Effector memory CD8-positive, alpha-beta T cell (primary cell): ENCODE measurements around the gene PITX1.
A peak's percentile ranks its signal among the peaks of the same experiment; 100 is the strongest.

ENCODE experiments used
- ATAC-seq: fragments of 150-1000 bp; cut with Tn5 transposase; replicated peaks from 2 replicates; pipeline ENCODE4 v1.10.0; 2021; ENCODE audit warnings: mild to moderate bottlenecking, moderate library complexity
- DNase-seq, 3 experiments: peaks; one replicate each; pipeline ENCODE4 v3.0.0; 2021
- H3K27ac Mint-ChIP-seq, 2 donors: one replicate each; pipeline ENCODE4 v1.8.0; 2022; ENCODE audit warnings: mild to moderate bottlenecking in 2 of 2, mixed read lengths in 2 of 2, moderate library complexity in 2 of 2
- H3K27me3 Mint-ChIP-seq, 2 donors: one replicate each; pipeline ENCODE4 v1.8.0; 2022; ENCODE audit warnings: mixed read lengths in 2 of 2
- H3K36me3 Mint-ChIP-seq: one replicate; pipeline ENCODE4 v1.8.0; 2022; ENCODE audit warnings: mild to moderate bottlenecking, moderate library complexity, mixed read lengths; ENCODE audit not compliant: insufficient read depth
- H3K4me1 Mint-ChIP-seq, 2 donors: one replicate each; pipeline ENCODE4 v1.8.0; 2022; ENCODE audit warnings: low read depth in 2 of 2, mixed read lengths in 2 of 2
- H3K4me3 Mint-ChIP-seq, 2 donors: one replicate each; pipeline ENCODE4 v1.8.0; 2022; ENCODE audit warnings: mild to moderate bottlenecking in 2 of 2, mixed read lengths in 2 of 2, moderate library complexity in 2 of 2
- H3K9me3 Mint-ChIP-seq, 2 donors: one replicate each; pipeline ENCODE4 v1.8.0; 2022; ENCODE audit warnings: mixed read lengths in 2 of 2

PITX1 gene

DNA sequence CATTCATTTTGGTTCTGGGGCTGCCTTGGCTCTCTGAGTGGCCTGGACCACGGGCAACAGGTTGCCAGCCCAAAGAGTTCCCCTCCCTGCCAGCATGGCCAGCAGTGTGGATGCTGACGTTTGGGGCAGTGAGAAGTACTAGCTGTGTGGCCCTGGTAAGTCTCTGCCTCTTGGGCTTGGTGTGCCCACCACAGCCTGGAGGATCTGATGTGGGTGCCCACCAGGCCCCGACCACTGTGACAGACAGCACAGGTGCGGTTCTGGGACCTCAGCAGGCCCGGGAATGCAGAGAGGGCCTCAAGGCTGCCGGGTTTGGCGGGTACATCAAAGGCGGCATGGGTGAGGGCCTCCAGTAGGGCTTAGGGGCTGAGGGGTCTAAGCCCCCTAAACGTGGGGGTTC is 33.6 kb upstream of the PITX1 start:
- Mint-ChIP-seq H3K4me1 (no peaks in the 10 kb centered on the region), H3K36me3 (no peaks in the 10 kb centered on the region), H3K9me3 (no peaks in the 10 kb centered on the region), H3K27ac (no peak overlapping the region), H3K4me3 (no peak overlapping the region), H3K27me3 (peaks cover 14 to 81% of the 10 kb centered on the region in 2 donors)
- DNase-seq (no peak), ATAC-seq (no peak)

DNA sequence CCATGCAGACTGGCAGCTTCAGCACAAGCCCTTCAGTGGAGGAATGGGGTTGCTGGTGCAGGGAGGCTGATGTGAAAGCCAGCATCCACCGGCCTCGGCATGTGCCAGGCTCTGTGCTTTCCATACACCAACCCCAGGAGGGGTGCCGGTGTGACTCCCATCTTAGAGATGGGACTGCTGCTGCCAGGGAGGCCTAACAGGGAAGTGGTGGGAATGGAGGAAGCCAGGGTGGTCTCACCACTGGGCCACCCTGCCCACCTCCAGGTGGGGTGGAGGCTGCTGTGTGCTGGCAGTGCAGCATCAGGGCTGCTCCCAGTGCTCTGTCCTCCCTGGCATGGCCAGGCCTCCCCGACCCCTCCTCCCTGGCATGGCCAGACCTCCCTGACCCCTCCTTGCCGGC is 32.8 kb upstream of the PITX1 start:
- no peaks in the 10 kb centered on the region for H3K9me3 Mint-ChIP-seq
- H3K27me3 Mint-ChIP-seq, result peaks cover 15 to 81% of the 10 kb centered on the region in 2 donors
- no peaks in the 10 kb centered on the region for H3K36me3 Mint-ChIP-seq

GRCh38 chr5:135065306-135066265 is 31.6 kb upstream of the PITX1 start:
- Mint-ChIP-seq H3K27ac (peak overlapping the region in 1 of 2 donors; percentile 59), H3K9me3 (no peaks in the 10 kb centered on the region), H3K27me3 (peaks cover 27 to 90% of the 10 kb centered on the region in 2 donors), H3K4me1 (no peaks in the 10 kb centered on the region), H3K4me3 (no peak overlapping the region), H3K36me3 (no peaks in the 10 kb centered on the region)
- ATAC-seq (no peak), DNase-seq (no peak)

More for the DNA sequence above, 32.8 kb upstream of the PITX1 start:
- Mint-ChIP-seq H3K4me3 (no peak overlapping the region), H3K27ac (no peak overlapping the region), H3K4me1 (no peaks in the 10 kb centered on the region)
- ATAC-seq, result no peak
- no peak for DNase-seq

- Mint-ChIP-seq H3K27ac (no peak overlapping the region), H3K36me3 (no peaks in the 10 kb centered on the region), H3K9me3 (no peaks in the 10 kb centered on the region), H3K4me3 (no peak overlapping the region), H3K4me1 (no peaks in the 10 kb centered on the region), H3K27me3 (peaks cover 39 to 94% of the 10 kb centered on the region in 2 donors)
- no peak for DNase-seq
- ATAC-seq, result no peak
These were observed 30.2 kb upstream of the PITX1 start for GRCh38 chr5:135064235-135064570.

DNA sequence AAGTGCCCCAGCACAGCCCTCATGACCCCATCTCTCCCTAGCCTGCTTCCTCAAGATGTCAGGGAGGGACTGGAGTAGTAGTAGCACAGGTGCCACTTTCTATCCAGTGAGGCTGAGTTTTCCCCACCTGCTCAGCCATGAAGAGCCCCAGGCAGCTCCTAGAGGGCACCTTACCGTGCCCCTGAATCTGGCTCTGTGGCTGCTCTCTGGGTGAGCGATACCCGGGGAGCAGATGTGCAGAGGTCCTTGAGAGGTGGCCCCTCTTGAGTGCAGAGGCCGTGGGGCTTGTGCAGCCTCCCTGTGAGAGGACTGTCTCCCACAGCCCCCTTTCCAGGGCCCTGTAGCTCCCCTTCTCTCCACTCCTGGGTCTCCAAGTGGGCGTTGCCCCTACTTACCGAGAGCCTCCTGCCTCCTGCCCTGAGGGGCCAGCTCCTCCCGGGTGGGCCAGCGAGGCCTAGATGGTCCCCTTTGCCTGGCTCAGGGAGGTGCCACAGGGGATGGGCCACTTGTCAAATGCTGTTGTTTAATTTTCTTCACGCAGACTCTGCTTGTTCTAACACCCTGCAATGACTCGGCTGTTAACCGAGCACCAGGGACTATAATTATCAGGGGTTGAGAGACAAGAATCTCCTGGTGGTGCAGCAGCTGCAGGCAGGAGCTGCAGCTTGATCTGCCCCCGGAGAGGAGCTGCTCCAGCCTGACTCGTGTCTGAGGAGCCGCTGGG is 29.6 kb upstream of the PITX1 start:
- Mint-ChIP-seq H3K9me3 (no peaks in the 10 kb centered on the region), H3K36me3 (no peaks in the 10 kb centered on the region), H3K27ac (no peak overlapping the region), H3K4me3 (no peak overlapping the region), H3K4me1 (no peaks in the 10 kb centered on the region), H3K27me3 (peaks cover 42 to 97% of the 10 kb centered on the region in 2 donors)
- DNase-seq (no peak), ATAC-seq (no peak)

DNA sequence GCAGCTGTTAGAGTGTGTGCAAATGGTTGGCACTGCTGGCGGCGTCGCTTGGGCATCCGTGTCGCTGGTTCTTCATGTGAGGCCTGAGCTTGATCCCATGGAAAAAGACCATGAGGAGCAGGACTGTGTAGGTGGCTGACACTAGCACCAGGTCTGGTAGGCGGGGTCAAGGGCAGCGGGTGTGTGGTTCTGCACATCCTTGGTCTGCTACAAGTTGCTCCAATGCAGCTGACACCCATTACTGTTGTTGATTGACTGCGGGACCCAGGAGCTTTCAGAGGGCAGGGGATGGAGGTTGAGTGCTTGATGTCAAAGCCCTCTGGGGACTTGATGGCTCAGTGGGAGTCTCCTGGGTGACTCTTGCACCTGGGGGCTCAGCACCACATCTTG is 29.0 kb upstream of the PITX1 start:
- peaks cover 48 to 100% of the 10 kb centered on the region in 2 donors for H3K27me3 Mint-ChIP-seq
- H3K36me3 Mint-ChIP-seq, result no peaks in the 10 kb centered on the region
- no peaks in the 10 kb centered on the region for H3K4me1 Mint-ChIP-seq
- ATAC-seq, result no peak
- H3K27ac Mint-ChIP-seq, result no peak overlapping the region
- H3K9me3 Mint-ChIP-seq, result no peaks in the 10 kb centered on the region
- H3K4me3 Mint-ChIP-seq, result no peak overlapping the region
- no peak for DNase-seq

DNA sequence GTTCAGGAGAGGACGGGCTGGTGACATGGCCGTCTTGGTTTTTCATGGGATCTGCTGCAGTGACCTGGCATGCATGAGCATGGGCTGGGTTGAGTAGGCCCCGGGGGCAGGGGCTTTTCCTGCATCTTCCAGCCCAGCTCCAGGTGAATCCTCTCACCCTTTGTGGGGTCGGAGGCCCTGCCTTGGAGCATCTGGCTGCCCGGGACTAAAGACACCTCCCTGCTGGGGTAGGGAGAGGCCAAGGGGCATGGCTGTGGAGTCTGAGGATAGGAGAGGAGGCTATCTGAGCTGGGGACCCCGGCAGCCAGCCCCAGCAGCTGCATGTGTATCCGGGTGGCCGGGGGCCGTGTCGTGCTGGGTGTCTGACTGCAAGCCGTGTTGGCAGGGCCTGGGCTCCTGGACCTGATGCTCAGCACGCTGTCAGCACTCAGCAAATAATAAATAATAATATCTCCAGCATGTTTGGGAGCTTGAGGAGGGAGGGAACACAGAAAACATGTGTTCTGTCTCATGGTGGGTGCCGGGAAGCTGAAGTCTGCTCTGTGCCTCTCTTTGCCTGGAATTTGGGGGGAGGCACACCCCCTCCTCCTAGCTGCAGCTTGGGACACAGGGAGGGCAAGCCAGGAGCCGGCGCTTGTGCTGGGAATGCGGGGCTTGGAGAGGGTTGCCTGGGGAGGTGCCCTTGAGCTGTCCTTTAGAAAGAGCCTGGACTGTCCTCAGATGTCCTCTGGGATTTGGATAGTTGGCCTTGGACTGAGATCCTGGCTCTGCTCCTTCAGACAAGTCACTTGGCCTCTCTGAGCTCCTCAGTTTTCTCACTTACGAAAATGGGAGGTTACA is 28.4 kb upstream of the PITX1 start:
- no peaks in the 10 kb centered on the region for H3K36me3 Mint-ChIP-seq
- no peaks in the 10 kb centered on the region for H3K9me3 Mint-ChIP-seq
- ATAC-seq (no peak), DNase-seq (no peak)
- no peak overlapping the region for H3K4me3 Mint-ChIP-seq
- H3K27ac Mint-ChIP-seq, result no peak overlapping the region
- peaks cover 49 to 100% of the 10 kb centered on the region in 2 donors for H3K27me3 Mint-ChIP-seq
- no peaks in the 10 kb centered on the region for H3K4me1 Mint-ChIP-seq

- ATAC-seq (no peak), DNase-seq (no peak)
- no peaks in the 10 kb centered on the region for H3K9me3 Mint-ChIP-seq
- no peaks in the 10 kb centered on the region for H3K4me1 Mint-ChIP-seq
- peaks cover 55 to 99% of the 10 kb centered on the region in 2 donors for H3K27me3 Mint-ChIP-seq
- no peaks in the 10 kb centered on the region for H3K36me3 Mint-ChIP-seq
- no peak overlapping the region for H3K4me3 Mint-ChIP-seq
- no peak overlapping the region for H3K27ac Mint-ChIP-seq
These were observed 27.0 kb upstream of the PITX1 start for GRCh38 chr5:135061001-135061400.

DNA sequence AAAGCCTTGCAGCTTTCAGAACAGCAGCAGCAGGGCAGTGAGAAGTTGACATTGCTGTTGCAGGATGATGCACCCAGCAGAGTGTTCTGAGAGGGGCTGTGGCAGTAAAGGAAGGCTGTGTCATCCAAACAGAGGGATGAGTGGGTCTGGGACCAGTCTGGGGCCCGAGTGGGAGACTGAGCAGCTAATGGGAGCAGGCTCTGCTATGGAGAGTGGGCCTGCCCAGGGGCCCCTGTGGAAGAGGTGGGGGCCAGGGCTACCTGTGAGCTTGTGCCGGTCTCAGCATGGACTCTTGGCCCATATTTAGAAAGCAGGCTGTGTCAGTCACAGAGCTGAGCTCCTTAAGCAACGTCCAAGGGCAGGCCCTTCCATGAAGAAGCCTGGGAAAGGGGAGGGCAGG is 26.0 kb upstream of the PITX1 start:
- H3K27me3 Mint-ChIP-seq, result peaks cover 50 to 99% of the 10 kb centered on the region in 2 donors
- ATAC-seq (no peak), DNase-seq (no peak)
- no peaks in the 10 kb centered on the region for H3K36me3 Mint-ChIP-seq
- no peaks in the 10 kb centered on the region for H3K9me3 Mint-ChIP-seq
- H3K4me1 Mint-ChIP-seq, result no peaks in the 10 kb centered on the region
- no peak overlapping the region for H3K4me3 Mint-ChIP-seq
- no peak overlapping the region for H3K27ac Mint-ChIP-seq

- ATAC-seq (no peak), DNase-seq (no peak)
- no peaks in the 10 kb centered on the region for H3K36me3 Mint-ChIP-seq
- peaks cover 48 to 96% of the 10 kb centered on the region in 2 donors for H3K27me3 Mint-ChIP-seq
- no peak overlapping the region for H3K27ac Mint-ChIP-seq
- no peaks in the 10 kb centered on the region for H3K4me1 Mint-ChIP-seq
- no peaks in the 10 kb centered on the region for H3K9me3 Mint-ChIP-seq
- H3K4me3 Mint-ChIP-seq, result no peak overlapping the region
These were observed 25.2 kb upstream of the PITX1 start for GRCh38 chr5:135059000-135059923.

DNA sequence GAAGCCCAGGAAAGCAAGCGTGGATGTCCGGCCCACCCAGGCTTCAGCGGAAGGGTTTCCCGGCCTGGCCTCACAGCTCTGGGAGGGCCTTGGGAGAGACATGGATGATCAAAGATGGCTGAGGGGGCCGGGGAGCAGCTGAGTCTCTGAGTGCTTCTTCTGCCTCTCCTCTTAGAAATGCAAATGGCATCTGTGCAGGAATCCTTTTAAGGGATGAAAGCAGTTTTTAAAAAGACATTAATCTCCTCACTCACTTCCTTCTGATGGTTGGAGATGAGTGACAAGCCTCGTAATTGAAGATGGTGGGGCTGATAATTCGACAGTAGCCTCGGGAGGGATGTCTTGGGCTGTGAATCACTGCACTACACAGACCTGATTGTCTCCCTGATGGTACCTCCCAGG is 24.3 kb upstream of the PITX1 start:
- peaks cover 49 to 96% of the 10 kb centered on the region in 2 donors for H3K27me3 Mint-ChIP-seq
- no peak for DNase-seq
- H3K4me1 Mint-ChIP-seq, result no peaks in the 10 kb centered on the region
- no peaks in the 10 kb centered on the region for H3K9me3 Mint-ChIP-seq
- H3K4me3 Mint-ChIP-seq, result no peak overlapping the region
- H3K36me3 Mint-ChIP-seq, result no peaks in the 10 kb centered on the region
- H3K27ac Mint-ChIP-seq, result no peak overlapping the region
- ATAC-seq, result no peak

DNA sequence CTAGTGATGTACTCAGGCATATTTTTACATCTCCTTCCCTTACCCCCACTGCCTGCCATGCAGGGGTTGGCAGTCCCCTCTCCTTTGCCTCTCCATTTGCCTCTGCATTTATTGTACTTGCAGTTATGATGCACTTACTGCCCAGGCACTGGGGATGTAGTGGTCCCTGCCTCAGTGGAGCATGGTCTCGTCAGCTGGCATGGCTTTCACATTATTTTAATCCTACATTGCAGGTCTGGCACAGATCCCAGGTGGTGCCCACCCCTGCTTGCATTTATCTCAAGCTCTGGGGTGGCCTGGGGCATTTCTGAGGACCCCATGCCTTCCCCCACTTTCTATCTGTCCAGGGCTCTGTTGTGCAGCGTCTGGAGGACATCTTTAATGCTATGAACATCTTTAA is 23.2 kb upstream of the PITX1 start:
- H3K36me3 Mint-ChIP-seq, result no peaks in the 10 kb centered on the region
- ATAC-seq (no peak), DNase-seq (no peak)
- H3K4me1 Mint-ChIP-seq, result no peaks in the 10 kb centered on the region
- no peaks in the 10 kb centered on the region for H3K9me3 Mint-ChIP-seq
- H3K27me3 Mint-ChIP-seq, result peaks cover 60 to 96% of the 10 kb centered on the region in 2 donors
- H3K4me3 Mint-ChIP-seq, result no peak overlapping the region
- H3K27ac Mint-ChIP-seq, result no peak overlapping the region
